Retinal pigment epithelial cell (primary cell): ENCODE measurements around the gene COQ10B.
"Not testable (repeated sequence)": the region's sequence is repeated elsewhere in the genome, so short reads cannot be mapped to it uniquely, and the experiment has no call there.

ENCODE experiments used
- DNase-seq: peaks from one replicate; pipeline ENCODE4 v3.0.0-alpha.2; 2010; ENCODE audit warnings: low read depth
- H3K4me3 ChIP-seq: 2 replicates; pipeline ENCODE4 v1.5.1; 2011; ENCODE audit warnings: mild to moderate bottlenecking, low read length, control low read depth, moderate library complexity
- TF ChIP-seq, protein P1 (sequence below): conservative IDR thresholded peaks from 2 replicates; pipeline ENCODE4 v1.5.1; 2011; ENCODE audit warnings: low read depth, low read length, control low read depth, inconsistent platforms

COQ10B gene

DNA sequence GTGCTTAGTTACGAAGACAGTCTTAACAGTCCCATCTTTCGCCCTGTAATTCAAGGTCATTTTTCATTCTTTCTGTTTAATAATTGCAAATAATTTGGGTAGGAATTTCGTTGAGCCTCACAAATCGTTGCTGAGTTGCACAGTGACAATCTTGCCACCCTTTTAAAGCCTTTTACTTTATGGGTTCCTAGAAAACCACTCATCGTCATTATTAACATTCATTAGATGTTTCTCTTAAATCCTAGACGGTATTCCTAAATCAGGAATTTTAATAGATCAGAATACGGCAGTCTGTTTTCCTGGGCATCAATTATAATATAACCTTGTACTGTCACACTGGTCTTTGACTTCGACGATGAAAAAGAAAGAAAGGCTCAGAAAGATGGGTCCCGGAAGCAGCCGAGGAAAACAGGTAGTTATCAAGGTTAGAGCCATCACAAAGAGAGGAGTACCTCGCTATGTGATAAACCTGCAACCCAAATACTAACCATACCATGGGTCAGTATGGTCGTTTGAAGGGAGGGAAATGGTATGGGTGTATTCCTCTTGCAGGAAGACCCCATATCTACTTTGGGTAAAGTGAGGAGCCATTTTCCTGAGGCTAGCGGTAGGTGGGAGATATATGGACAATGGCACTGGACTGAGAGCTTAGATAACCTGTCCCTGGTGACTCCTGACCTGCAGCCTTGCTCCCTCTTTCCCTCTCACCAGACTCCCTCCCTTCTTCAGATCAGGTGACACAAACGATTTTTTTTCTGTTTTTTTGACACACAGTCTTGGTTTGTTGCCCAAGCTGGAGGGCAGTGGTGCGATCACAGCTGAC is 17.5 kb upstream of the COQ10B start:
- peak overlapping the region; percentile 100 for H3K4me3 ChIP-seq
- no peak for DNase-seq
- TF ChIP-seq, protein P1, sequence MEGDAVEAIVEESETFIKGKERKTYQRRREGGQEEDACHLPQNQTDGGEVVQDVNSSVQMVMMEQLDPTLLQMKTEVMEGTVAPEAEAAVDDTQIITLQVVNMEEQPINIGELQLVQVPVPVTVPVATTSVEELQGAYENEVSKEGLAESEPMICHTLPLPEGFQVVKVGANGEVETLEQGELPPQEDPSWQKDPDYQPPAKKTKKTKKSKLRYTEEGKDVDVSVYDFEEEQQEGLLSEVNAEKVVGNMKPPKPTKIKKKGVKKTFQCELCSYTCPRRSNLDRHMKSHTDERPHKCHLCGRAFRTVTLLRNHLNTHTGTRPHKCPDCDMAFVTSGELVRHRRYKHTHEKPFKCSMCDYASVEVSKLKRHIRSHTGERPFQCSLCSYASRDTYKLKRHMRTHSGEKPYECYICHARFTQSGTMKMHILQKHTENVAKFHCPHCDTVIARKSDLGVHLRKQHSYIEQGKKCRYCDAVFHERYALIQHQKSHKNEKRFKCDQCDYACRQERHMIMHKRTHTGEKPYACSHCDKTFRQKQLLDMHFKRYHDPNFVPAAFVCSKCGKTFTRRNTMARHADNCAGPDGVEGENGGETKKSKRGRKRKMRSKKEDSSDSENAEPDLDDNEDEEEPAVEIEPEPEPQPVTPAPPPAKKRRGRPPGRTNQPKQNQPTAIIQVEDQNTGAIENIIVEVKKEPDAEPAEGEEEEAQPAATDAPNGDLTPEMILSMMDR: no peak

DNA sequence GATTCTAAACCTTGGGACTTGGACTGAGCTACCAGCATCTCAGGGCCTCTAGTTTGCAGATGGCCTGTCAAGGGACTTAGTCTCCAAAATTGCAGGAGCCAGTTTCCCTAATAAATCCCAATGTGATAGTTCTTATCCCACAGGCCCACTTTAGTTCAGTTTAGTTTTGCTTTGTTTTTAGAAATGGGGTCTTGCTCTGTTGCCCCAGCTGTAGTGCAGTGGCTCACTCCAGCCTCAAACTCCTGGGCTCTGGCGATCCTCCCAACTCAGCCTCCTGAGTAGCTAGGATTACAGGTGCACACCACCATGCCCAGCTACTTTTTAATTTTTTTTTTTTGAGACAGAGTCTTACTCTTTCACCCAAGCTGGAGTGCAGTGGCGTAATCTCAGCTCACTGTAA is 16.0 kb upstream of the COQ10B start:
- no peak for DNase-seq
- TF ChIP-seq, protein P1: no peak
- H3K4me3 ChIP-seq: no peak overlapping the region

DNA sequence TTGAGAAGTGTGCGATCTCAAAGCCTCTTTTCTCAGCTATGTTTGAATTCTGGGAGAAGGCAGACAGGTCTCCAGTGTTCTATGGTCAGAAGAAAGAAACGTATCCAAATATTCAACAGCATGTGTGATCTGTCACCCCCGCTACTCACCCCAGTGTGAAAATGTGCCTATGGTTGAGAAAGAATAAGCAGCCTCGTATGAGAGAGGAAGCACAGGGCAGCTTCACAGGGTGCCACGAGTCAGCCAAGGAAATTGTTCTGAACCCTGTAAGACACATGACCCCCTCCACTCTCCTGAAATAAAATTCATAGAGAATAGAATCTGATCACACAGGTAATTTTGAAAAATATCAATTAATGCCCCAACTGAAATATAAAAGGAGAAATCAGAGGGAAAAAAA is 10.5 kb upstream of the COQ10B start:
- H3K4me3 ChIP-seq: no peak overlapping the region

DNA sequence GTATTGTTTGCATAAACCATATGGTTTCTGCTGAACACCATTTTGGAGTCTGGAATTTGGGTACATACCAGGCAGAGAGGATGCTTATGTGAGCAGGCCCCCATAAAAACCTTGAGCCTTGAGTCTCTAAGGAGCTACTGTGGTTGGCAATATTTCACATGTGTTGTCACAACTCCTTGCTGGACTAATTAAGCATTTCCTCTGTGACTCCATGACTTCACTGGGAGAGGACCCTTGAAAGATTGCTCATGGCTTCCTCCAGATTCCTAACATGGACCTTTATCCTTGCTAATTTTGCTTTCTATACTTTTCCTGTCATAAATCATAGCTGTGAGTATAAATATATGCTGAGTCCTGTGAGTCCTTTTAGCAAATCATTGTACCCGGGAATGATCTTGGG is 7.6 kb upstream of the COQ10B start:
- H3K4me3 ChIP-seq: no peak overlapping the region
- no peak for DNase-seq
- TF ChIP-seq, protein P1: no peak

More for the DNA sequence above, 10.5 kb upstream of the COQ10B start:
- TF ChIP-seq, protein P1: no peak
- no peak for DNase-seq

DNA sequence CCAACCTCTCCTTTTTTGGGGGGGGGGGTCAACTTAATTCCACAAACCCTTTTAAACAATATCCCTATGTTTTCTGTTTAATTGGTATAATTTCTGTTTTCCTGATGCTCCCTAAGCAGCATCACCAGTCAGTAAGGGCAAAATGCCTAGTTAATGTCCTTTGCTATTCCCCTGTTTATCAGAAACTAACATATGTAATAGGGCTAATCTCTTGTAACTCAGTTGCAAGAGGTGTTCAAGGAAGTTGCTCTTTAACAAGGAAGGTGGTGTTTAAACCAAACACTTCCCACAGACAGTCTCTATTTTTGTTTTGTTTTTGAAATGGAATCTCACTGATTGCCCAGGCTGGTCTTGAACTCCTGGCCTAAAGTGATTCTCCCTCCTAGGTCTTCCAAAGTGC is 6.5 kb upstream of the COQ10B start:
- no peak overlapping the region for H3K4me3 ChIP-seq
- DNase-seq: no peak
- TF ChIP-seq, protein P1: no peak

DNA sequence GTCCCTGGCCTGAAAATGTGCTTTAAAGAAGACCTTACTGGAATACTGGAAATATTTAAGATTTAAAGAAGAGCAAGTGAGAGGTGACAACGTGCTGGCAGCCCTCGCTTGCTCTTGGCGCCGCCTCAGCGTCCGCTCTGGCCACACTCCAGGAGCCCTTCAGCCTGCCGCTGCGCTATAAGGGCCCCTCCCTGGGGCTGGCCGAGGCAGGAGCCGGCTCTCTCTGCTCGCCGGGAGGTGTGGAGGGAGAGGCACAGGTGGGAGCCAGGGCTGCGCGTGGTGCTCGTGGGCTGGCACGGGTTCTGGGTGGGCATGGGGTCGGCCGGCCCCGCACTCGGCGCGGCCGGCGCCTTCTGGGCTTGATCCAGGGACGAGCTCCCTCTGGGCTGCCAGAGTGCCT is 2.9 kb upstream of the COQ10B start:
- H3K4me3 ChIP-seq: no peak overlapping the region
- TF ChIP-seq, protein P1: no peak
- no peak for DNase-seq

DNA sequence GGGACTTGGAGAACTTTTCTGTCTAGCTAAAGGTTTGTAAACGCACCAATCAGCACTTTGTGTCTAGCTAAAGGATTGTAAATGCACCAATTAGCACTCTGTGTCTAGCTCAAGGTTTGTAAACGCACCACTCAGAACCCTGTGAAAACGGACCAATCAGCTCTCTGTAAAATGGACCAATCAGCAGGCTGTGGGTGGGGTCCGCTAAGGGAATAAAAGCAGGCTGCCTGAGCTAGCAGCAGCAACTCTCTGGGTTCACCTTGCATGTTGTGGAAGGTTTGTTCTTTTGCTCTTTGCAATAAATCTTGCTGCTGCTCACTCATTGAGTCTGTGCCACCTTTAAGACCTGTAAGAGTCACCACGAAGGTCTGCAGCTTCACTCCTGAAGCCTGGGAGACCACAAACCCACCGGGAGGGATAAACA is 2.4 kb upstream of the COQ10B start:
- DNase-seq, H3K4me3 ChIP-seq: not testable (repeated sequence)
